LNCAP (cell line): ENCODE measurements around the gene DAW1.

Experiments used
- TF ChIP-seq, protein P1 (sequence below): fragments of 450-650 bp; IDR thresholded peaks from 2 replicates; pipeline ENCODE4 v1.5.1; 2017; ENCODE audit warnings: mild to moderate bottlenecking

DAW1 gene

DNA sequence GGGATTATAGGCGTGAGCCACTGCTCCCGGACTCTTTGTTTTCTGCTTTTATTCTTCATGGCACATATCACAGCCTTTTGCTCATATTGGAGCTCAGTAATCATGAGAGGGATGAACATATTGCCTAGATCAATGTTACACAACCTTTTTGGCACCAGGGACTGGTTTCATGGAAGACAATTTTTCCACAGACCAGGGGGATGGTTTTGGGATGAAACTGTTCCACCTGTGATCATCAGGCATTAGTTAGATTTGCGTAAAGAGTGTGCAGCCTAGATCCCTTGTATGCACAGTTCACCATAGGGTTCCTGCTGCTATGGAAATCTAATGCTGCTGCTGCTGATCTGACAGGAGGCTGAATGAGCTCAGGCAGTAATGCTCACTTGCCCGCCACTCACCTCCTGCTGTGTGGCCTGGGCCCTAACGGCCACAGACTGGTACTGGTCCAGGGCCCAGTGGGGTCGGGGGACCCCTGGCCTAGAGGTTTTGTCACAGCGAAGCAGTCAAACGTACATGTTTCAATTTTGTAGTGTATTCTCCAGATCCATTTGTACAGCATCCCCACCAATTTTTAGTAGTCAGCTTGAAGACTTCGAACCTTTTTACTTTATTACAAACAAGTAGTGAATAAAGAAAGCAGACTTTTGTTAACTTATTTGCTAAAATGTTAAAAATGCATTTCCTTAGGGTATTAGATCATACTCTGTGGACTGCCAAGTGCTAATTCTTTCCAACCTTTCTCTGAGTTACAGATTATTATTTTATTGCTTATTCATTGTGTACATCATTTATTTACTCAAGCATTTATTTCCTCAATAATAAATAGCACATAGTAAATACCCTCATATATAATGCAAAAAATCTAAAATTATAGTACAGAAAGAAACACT is 6.2 kb downstream of the DAW1 start:
- TF ChIP-seq, protein P1, sequence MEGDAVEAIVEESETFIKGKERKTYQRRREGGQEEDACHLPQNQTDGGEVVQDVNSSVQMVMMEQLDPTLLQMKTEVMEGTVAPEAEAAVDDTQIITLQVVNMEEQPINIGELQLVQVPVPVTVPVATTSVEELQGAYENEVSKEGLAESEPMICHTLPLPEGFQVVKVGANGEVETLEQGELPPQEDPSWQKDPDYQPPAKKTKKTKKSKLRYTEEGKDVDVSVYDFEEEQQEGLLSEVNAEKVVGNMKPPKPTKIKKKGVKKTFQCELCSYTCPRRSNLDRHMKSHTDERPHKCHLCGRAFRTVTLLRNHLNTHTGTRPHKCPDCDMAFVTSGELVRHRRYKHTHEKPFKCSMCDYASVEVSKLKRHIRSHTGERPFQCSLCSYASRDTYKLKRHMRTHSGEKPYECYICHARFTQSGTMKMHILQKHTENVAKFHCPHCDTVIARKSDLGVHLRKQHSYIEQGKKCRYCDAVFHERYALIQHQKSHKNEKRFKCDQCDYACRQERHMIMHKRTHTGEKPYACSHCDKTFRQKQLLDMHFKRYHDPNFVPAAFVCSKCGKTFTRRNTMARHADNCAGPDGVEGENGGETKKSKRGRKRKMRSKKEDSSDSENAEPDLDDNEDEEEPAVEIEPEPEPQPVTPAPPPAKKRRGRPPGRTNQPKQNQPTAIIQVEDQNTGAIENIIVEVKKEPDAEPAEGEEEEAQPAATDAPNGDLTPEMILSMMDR = no peak

DNA sequence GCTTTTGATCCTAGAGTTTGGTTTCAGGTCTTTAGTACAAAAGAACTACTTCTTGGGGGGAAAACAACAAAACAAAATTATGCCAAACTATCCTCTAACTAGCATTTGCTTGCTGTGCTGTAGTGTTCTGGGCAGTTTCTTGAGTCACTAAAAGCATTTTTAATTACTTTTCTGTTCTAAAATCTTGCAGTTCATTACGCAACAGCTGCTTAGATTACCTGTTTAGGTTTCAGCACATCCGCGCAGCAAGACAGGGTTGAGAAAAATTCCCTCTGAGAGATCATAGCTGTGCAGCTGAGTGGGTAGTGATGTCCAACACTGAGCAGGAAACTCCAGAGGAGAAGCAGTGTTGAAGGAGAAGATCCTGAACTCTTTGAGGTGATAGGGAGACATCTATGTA is 9.0 kb downstream of the DAW1 start:
- TF ChIP-seq, protein P1 = no peak

DNA sequence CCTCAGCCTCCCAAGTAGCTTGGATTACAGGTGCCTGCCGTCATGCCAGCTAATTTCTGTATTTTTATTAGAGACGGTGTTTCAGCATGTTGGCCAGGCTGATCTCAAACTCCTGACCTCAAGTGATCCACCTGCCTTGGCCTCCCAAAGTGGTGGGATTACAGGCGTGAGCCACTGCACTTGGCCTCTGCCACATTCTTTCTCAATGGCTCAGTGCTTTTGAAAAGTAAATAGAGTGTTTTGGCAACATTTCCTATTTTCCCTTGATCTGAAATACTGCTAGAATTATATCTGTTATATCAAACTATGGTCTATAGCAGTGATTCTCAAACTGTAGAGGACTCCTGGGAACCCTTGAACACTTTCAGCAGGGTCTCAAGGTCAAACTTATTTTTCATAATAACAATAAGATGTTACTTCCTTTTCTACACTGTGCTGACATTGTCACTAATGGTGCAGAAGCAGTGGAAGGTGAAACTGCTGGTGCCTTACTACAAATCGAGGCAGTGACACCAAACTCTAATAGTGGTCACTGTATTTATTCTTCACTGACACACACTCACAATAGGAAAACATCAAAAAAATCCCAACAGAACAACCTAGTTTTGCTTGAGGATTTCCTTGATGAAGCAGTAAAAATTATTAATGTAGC is 10.6 kb downstream of the DAW1 start:
- TF ChIP-seq, protein P1 = no peak

DNA sequence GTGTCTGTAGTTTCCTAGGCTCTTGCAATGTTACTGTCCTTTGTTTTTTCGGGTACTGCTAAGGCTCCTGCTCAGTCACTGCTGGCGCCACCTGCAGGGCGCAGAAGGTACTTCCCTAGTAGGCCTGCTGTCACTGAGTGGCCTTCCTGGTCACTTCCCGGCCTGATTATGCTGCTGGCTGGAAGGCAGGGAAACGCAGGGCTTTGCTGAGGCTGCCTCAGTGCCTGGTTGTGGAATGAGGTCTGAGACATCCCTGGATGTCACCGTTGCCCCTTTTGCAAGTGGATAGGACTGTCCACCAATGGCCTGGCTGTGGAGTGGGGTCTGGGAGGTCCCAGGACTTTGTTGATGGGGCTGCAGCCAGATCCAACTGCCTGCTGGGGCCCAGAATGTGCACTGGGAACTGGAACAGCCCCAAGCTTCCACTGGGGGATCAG is 13.1 kb downstream of the DAW1 start:
- TF ChIP-seq, protein P1 = peak; percentile 85

DNA sequence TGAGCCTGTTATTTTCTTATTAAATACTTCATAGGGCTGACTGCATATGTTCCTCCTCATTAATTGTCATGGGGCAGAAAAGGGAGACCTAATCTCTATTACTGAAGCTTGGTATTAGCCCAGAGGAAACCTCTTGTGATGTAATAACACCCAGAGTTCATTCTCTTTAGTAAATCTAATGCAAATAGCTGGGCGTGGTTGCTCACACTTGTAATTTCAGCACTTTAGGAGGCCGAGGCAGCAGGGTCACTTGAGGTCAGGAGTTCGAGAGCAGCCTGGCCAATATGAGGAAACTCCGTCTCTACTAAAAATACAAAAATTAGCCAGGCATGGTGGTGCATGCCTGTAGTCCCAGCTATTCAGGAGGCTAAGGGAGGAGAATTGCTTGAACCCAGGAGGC is 14.7 kb downstream of the DAW1 start:
- TF ChIP-seq, protein P1 = no peak

DNA sequence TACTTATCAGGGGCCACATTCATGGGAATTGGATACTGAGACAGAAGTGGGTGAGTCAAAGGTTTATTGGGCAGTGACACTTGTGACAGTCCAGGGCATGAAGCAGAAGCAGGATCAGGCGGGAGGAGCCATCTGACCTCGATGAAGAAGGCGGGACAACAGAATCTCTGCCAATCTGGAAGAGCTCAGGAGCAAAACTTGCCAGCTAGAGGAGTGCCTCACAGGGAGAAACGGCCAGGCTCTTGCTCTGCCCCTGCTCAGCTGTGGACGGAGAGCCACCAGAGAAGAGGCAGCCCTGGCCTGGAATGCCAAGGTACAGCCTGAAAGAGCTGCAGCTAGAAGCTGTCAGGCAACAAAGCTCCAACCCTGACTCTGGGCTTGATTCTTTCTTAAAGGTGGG is 16.9 kb downstream of the DAW1 start:
- TF ChIP-seq, protein P1 = no peak

DNA sequence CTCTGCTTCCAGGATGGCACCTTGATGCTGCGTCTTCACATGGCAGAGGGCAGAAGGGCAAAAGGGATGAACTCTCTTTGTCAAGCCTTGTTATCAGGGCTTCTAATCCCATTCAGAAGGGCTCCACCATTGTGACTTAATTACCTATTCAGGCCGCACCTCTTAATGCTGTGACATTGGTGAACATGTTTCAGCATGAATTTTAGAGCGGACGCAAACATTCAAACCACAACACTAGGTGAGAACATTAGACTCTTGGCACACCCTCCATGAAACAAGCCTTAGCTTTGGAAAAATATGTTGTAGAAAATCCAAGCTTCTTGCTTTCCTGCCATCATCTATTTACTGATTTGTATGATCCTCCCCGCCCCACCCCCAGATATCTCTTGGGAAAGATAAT is 17.9 kb downstream of the DAW1 start:
- TF ChIP-seq, protein P1 = no peak
